ENCODE measurements around the gene PGGHG. TPM values are rescaled to one million over a fixed set of nuclear protein-coding genes. Genes with fewer than 3 reads are reported as not detected.
"Not testable (repeated sequence)": the region's sequence is repeated elsewhere in the genome, so short reads cannot be mapped to it uniquely, and the experiment has no call there.

PGGHG gene
- total RNA-seq, 1 donor from 2014 or later, result 10.0 TPM

DNA sequence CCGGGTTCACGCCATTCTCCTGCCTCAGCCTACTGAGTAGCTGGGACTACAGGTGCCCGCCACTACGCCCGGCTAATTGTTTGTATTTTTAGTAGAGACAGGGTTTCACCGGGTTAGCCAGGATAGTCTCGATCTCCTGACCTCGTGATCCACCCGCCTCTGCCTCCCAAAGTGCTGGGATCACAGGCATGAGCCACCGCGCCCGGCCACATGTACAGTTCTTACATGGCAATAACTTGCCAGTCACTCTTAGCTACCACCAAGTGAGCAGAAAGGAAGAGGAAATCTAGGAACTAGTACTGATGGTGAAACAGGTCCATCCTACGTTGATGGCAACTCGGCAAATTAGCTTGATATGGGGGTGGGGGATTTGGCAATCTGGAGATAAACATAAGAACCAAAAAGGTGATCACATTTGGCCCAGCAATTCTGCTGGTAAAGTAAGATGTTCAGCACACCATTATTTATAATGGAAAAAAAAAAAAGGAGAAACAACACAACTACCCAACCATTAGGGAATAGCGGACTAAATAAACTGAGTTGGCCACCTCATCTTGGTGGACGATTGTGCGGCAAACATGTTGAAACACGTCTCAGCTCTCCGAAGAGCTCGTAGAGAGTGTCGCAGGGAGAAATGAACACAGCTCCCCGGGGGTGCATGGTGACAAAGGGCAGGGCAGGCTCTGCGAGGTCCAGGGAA is 5.4 kb upstream of the PGGHG start:
- intact Hi-C loops (cut with DNase I), result no loop called here
- no peak for ATAC-seq
- peak; percentile 20 for DNase-seq (ENCODE audit: missing footprints)

DNA sequence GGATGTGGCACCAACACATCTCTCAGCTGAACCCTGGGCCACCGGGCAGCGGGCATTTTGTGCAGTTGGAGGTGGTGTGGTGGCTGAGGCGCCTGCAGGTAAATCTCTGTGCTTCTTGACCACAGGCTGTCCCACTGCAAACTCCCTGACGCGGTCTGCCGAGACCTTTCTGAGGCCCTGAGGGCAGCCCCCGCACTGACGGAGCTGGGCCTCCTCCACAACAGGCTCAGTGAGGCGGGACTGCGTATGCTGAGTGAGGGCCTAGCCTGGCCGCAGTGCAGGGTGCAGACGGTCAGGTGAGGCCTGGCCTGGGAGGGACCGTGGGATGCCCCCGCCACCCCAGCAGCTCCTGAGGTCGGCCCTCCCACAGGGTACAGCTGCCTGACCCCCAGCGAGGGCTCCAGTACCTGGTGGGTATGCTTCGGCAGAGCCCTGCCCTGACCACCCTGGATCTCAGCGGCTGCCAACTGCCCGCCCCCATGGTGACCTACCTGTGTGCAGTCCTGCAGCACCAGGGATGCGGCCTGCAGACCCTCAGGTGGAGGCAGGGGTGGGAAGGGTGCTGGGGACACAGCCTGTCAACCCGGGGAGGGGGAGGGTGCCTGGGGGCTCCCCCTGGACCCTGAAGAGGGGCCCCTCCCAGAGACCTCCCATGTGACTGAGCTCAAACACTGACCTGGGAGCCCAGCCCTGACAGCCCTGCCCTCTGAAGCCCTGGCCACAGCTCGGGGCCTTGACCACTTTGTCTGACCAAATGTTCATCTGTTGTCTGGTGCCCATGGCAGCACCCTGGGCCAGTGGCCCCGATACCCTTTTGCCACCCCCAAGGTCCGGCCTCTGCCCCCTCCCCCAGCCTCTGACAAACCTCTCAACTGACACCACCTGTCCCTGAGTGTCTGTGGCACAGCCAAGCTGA is 4.6 kb upstream of the PGGHG start:
- ATAC-seq, result no peak
- DNase-seq (ENCODE audit: missing footprints), result peak; percentile 54

DNA sequence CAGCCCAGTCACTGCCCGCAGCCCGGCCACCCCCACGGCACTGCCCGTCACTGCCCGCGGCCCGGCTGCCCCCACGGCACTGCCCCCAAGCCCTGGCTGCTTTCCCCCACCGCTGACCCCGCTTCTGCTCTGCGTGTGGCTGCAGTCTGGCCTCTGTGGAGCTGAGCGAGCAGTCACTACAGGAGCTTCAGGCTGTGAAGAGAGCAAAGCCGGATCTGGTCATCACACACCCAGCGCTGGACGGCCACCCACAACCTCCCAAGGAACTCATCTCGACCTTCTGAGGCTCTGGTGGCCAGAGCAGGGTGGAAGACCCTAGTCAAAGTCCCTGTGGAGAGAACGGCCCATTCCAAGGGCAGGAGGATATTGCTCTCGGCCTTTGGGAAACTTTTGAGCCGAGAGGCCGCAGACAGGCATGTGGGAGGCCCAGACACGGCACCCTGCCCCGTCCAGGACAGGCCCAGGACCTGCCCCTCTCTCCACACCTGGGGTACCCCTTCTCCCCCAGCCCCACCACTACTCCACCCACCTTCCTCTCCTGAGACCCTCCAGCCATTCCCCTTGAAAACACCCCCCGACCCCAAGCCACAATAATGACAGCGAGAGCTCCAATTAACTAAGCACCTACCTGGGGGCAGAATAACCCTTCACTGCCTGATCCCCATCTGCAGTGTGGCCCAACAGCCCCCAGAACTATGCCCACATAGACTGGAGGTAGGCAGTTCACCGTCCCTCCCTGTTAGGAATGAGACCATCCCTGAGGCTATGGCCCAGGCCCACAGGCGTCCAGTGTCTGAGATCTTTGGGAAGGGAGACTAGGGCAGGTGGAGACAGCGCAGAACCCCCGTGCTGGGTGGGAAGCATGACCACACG is 3.7 kb upstream of the PGGHG start:
- ATAC-seq, result no peak
- intact Hi-C loops (cut with DNase I), result no loop called here
- peak; percentile 60 for DNase-seq (ENCODE audit: missing footprints)

More for the DNA sequence above, 4.6 kb upstream of the PGGHG start:
- intact Hi-C loops (cut with DNase I), result no loop called here

DNA sequence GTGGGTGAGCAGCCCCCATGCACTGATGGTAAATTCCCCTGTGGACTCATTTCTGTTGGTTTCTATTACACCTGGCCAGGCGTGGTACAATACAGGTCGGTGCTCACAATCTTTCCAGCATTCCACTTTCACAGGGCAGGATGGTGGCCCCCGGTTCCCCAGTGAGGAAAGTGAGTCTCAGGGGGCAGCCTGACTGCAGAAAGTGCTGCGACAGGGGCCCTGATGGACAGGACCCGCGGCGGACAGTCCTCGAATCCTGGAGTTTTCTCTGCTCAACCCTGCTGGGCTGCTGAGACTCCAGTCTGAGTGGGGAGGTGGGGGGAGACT is 3.1 kb upstream of the PGGHG start:
- ATAC-seq (no peak), DNase-seq (ENCODE audit: missing footprints) (no peak)
- intact Hi-C loops (cut with DNase I), result no loop called here

DNA sequence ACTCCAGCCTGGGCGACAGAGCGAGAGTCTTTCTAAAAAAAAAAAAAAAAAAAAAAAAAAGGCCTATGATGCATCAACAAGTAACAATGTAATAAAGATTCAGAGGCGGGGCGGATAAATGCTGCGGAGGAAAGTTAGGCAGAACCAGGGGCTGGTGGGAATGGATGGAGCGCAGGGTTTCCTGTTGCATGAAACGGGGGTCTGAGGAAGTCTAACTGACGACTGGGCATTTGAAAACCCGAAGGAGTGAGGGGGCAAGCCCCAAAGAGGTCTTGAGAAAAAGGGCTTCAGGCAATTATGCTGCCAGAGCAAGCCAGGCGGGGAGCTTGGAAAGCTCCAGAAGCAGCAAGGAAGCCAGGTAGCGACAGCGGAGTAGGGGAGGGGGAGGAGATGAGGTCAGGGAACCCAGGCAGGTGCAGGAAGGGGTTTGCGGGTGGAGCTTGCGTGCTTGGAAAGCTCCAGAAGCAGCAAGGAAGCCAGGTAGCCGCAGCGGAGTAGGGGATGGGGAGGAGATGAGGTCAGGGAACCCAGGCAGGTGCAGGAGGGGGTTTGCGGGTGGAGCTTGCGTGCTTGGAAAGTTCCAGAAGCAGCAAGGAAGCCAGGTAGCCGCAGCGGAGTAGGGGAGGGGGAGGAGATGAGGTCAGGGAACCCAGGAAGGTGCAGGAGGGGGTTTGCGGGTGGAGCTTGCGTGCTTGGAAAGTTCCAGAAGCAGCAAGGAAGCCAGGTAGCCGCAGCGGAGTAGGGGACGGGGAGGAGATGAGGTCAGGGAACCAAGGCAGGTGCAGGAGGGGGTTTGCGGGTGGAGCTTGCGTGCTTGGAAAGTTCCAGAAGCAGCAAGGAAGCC is 1.7 kb upstream of the PGGHG start:
- DNase-seq (ENCODE audit: missing footprints), result peak; percentile 32
- intact Hi-C loops (cut with DNase I); ATAC-seq: not testable (repeated sequence)

DNA sequence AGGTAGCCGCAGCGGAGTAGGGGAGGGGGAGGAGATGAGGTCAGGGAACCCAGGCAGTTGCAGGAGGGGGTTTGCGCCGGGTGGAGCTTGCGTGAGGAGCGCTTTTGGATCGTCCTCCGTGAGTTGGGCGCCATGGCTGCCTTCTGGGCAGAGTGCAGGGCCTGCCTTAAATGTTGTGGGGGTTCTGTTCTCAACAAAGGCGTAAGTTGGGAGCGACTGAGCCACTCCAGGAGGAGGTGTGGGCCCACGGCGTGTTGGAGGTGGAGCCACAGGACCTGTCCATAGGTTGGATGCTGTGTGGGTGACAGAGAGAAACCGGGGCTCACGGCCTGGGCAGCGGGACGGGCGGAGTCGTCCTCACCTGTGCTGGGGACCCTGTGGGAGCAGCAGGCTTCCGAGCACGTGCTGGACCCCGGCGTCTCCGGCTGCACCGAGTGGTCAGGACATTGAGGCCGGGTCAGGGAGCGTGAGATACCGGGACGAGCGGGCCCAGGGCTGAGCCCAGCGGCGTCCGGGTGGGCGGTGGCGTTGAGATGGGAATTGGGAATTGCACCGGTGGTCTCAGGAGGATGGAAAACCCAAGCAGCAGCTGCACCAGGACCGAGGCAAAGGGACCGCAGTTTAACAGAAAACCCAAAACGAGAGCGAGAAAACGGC is 977 bp upstream of the PGGHG start:
- DNase-seq (ENCODE audit: missing footprints), result peak; percentile 67
- no peak for ATAC-seq
- intact Hi-C loops (cut with DNase I), result no loop called here

DNA sequence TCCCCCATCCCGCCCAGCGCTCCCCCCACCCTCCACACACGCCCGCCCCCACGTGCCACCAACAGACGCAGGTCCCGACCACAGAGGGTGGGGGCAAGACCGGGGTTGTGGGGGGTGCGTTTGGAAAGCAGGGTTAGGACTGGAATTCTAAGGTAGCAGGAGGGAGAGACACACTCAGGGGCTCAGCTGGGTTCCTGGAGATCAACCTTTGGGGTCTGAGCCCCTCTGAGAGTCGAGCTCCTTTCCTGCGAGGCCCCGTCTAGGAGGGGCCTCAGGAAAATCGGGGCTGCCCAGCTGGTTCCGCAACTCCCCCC is 429 bp downstream of the PGGHG start:
- DNase-seq (ENCODE audit: missing footprints) (no peak), ATAC-seq (no peak)
- intact Hi-C loops (cut with DNase I), result no loop called here

DNA sequence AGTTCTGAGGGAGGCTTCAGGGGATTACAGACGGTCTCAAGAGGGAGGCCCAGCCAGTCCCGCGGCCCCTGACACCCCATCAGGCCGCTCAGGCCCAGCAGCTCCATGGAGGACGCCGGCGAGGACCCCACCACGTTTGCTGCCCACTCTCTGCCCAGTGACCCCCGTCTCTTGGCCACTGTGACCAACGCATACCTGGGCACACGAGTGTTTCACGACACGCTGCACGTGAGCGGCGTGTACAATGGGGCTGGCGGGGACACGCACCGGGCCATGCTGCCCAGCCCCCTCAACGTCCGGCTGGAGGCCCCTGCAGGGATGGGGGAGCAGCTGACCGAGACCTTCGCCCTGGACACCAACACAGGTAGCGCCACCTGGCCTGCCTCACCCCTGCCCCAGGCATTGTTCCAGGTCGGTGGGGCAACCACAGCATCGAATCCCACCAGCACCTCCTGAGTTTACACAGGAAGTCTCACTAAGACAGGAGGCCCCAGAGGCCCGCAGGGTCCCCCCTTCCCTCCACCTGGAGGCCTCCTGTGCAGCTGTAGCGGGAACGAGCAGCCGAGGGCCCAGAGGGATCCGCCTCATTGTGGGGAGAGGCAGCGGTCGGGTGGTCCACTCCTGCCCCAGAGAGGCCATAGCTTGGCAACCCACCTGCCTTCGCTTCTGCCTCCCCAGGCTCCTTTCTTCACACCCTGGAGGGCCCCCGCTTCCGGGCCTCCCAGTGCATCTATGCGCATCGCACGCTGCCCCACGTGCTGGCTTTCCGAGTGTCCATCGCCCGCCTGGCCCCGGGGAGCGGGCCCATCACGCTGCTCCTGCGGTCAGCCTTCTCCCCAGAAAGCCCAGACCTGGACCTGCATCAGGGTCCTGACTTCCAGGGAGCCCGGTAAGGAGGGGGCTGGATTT is 1.0 kb downstream of the PGGHG start:
- intact Hi-C loops (cut with DNase I), result no loop called here
- peak; percentile 68 for DNase-seq (ENCODE audit: missing footprints)
- no peak for ATAC-seq

DNA sequence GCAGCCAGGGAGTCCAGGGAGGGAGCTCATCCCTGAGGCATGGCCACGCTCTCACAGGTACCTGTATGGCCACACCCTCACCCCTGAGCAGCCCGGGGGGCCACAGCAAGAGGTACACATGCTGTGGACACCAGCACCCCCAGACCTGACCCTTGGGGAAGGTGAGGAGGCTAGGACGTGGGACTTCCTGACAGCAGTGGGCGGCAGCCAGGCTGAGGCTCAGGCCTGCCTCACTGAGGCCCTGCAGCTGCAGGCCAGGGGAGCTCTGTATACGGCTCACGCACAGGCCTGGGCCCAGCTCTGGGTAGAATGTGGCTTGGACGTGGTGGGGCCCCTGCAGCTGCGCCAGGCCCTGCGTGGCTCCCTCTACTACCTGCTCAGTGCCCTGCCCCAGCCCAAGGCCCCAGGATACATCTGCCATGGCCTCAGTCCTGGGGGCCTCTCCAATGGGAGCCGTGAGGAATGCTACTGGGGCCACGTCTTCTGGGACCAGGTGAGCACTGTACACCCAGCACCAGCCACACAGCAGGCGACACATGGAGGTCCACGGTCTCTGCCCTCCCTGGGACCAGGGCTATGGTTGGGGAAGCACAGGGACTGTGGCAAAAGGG is 1.8 kb downstream of the PGGHG start:
- intact Hi-C loops (cut with DNase I), result no loop called here
- DNase-seq (ENCODE audit: missing footprints) (peak; percentile 60), ATAC-seq (no peak)

DNA sequence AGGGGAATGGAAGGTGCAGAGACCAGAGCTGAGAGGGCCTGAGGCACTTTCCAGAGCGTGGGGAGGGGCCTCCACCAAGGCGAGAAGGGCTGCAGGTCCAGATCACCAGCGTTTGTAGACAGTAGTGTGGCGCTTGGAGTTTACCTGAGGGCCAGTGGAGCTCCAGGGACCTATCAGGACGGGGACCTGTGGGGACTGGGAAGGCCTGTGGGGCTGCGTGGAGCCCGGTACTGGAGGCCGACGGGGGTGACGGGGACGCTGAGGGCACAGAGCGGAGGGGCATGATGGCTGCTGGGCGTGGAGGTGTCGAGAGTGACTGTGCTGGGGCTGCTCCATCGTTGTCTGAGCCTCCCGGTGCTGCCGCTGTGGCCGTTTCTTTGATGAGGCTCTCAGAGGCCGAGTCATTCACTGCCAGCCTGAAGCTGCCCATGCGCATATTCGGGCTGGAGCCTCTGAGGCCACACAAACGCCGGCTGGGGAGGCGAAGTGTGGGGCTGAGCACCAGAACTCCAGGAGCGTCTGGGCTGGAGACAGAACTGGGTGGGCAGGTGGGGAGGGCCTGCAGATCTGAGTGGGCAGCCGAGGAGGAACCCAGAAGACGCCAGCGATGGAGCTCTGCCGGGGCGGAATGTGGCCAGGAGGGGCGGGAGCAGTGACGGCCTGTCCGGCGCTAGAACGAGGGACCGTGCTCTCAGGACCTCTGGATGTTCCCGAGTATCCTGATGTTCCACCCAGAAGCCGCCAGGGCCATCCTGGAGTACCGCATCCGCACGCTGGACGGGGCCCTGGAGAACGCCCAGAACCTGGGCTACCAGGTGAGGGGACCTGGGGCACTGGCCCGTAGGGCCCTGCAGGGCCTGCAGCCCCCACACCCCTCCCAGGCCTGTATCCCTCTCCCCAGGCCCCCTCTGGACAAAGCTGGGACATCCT is 2.6 kb downstream of the PGGHG start:
- ATAC-seq (no peak), DNase-seq (ENCODE audit: missing footprints) (peak; percentile 75)
- intact Hi-C loops (cut with DNase I), result no loop called here

DNA sequence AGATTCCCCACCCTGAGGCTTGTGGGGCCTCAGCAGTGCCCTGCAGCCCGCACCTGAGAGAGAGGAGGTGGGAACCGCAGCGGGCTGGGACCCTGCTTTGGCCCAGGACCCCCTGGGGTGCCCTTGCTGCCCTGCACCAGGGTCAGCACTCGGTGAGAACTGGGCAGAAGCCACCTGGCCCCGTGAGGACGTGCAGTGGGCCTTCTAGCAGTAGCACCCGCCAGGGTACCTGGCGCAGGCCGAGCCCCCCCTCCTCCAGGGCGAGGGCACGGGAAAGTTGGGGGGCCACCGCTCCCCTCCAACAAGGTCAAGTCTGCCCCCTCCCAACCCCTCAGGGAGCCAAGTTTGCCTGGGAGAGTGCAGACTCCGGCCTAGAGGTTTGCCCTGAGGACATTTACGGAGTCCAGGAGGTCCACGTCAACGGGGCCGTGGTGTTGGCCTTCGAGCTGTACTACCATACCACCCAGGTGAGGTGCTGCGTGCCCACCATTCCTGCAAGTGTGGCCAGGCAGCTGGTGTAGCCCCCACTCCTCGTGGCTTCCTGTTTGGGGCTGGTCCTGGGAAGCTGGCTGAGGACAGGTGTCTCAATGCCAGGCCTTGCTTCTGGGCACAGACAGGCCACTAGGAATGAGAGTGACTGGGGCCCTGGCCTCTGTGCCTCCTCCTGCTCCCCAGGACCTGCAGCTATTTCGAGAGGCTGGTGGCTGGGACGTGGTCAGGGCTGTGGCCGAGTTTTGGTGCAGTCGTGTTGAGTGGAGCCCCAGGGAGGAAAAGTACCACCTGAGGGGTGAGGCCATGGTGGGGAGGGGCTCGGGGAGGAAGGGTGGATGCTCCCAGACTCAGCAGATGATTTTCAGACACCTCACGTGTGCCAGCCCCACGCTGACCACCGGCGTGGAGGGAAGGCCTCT is 3.5 kb downstream of the PGGHG start:
- intact Hi-C loops (cut with DNase I), result no loop called here
- DNase-seq (ENCODE audit: missing footprints) (peak; percentile 69), ATAC-seq (no peak)

DNA sequence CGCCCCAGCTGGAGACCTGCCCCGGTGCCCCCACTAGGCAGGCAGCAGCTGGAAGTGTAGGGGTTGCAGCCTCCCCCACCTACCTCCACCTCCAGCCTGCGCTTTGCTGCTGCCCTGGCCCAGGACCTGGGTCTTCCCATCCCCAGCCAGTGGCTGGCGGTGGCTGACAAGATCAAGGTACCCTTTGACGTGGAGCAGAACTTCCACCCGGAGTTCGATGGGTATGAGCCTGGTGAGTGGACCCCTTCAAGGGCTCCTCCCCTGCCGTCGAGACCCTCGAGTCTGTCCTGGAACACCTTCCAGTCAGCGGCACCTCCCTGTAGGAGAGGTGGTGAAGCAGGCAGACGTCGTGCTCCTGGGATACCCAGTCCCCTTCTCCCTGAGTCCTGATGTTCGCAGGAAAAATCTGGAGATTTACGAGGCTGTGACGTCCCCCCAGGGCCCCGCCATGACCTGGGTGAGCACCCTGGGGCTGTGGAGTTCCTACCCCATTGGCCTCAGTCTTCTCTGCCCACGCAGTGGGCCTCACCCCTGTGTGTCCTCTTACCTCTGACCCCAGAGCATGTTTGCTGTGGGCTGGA is 4.4 kb downstream of the PGGHG start:
- intact Hi-C loops (cut with DNase I), result no loop called here
- DNase-seq (ENCODE audit: missing footprints) (peak; percentile 22), ATAC-seq (no peak)

DNA sequence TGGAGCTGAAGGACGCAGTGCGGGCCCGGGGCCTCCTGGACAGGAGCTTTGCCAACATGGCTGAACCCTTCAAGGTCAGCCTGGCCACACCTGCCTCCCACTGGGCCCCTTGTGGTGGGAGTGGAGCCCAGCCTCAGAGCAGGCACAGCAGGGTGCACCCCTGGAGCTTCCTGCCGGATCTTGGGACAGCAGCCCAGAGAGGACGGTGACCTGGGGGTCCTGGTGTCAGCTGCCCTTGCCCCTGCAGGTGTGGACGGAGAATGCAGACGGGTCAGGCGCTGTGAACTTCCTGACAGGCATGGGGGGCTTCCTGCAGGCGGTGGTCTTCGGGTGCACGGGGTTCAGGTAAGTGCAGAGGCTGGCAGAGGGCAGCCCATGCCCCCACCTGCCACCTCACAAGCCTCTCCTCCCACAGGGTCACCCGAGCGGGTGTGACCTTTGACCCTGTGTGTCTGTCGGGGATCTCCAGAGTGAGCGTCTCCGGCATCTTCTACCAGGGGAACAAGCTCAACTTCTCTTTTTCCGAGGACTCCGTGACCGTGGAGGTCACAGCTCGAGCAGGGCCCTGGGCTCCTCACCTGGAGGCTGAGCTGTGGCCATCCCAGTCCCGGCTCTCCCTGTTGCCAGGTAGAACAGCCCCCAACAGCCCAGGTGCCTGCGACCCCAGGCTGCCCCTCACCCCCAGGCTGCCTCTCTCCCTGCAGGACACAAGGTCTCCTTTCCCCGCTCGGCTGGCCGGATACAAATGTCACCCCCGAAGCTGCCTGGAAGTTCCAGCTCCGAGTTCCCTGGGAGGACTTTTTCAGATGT is 5.1 kb downstream of the PGGHG start:
- no peak for ATAC-seq
- intact Hi-C loops (cut with DNase I), result no loop called here
- DNase-seq (ENCODE audit: missing footprints), result peak; percentile 45

DNA sequence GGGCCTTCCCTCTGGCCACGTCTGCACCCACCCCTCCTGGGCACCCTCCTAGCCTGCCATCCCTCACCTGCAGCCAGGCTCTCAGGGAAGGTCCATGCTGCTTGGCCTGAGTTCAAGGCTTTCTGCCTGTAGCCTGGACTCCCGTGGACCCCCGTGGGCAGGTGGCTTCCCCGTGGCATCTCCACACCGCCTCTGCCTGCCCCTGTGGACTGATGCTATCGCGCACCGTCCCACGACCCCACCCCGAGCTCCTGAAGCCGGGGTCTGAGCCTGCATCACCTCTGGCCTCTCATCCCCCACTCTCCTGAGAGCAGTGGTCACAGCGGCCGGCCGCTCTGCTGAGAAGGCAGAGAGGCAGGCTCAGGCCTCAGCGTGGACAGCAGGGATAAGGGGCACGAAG is 5.9 kb downstream of the PGGHG start:
- DNase-seq (ENCODE audit: missing footprints) (peak; percentile 53), ATAC-seq (no peak)
- intact Hi-C loops (cut with DNase I), result no loop called here

All from Right ventricle myocardium inferior (tissue), 1 donor.